Sigmoid colon (tissue), 4 donors: Measurements from ENCODE around the gene RHOXF2.

Experiments used
- CTCF ChIP-seq, 4 experiments: fragments of 450-650 bp in 3 of 4; fragments of 200-600 bp in 1 of 4; IDR thresholded peaks; one replicate each; pipeline ENCODE4 v1.5.1; 2016 to 2019; ENCODE audit warnings: antibody characterized with exemption in 4 of 4, mild to moderate bottlenecking in 3 of 4, moderate library complexity in 2 of 4
- EP300 ChIP-seq, 4 donors: sonication (generic); formaldehyde crosslinking; IDR thresholded peaks; one replicate each; pipeline ENCODE4 v1.6.1; 2017; ENCODE audit warnings: antibody characterized with exemption in 4 of 4

- TF ChIP-seq CTCF (IDR thresholded peaks at IDR 0.05) (no peak), EP300 (IDR thresholded peaks at IDR 0.05) (no peak)
These were observed 42.9 kb upstream of the RHOXF2 start, which contains the start of gene RHOXF1 for GRCh38 chrX:120115438-120115963.
